NCI-H1694 (cell line): ENCODE data around the gene CIDEB.
A peak's percentile ranks its signal among the peaks of the same experiment; 100 is the strongest.

ENCODE experiments used
- DNase-seq: peaks from one replicate; lab custom pipeline; 2025; lab: John Stamatoyannopoulos, UW

Gene CIDEB

DNA sequence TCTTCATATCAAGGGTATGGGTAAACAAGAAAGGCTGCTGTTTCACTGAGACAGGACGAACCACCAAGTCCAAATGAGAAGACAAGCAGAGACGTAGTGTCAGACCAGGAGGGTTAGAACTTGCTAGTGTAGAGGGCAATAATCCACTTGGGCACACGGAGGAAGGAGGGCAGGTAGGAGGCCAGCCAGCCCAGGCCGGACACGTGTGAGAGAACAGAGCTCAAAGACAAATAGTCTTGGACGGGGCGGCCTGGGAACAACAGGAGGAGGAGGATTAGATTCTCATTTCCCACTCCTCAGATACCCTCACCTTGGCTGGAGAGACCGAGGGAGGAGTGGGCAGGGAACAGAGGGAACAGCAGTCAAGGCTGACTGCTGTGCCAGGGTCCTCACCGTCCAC lies 17.0 kb downstream of the CIDEB start:
- DNase-seq = no peak

DNA sequence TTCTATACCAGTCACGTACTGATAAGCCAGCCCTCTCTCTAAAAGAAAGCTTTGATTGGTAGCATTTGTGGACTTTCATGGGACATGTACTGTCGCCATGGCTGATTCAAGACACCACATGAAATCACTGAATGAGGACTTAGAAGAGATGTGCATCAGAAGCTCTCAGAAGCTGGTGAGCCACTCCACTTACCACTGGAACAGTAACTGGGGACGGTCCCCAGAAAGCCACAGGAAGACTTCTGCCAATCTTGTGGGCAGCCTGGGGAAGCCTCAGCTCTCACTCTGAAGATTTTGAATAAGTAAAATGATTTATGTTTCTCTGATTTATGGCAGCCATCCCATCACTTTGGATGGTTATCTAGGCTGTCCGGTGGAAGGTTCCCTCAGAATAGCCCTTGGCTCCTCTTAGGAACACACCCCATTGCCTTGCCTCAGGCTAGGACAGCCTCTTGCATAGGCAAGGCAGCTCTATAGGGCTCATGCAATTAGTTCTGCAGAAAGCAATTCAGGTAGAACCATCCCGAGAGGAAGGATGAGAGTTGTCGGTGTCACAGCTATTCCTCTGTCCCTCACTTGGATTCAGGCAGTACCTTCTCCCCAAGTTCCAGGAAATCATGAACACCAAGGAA lies 18.0 kb downstream of the CIDEB start:
- no peak for DNase-seq

DNA sequence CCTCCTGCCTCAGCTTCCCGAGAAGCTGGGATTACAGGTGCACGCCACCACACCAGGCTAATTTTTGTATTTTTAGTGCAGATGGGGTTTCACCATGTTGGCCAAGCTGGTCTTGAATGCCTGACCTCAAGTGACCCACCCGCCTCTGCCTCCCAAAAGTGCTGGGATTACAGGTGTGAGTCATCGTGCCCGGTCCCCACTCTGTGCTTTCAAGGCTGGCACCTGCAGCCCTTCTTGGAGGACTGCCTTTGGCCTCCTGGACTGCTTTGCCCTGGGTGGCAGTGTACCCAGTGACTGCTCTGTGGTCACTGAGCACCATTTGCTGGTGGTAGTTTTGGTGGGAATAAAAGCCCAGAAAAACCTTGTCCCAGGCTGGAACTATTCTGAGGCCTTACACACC lies 20.8 kb downstream of the CIDEB start:
- no peak for DNase-seq

DNA sequence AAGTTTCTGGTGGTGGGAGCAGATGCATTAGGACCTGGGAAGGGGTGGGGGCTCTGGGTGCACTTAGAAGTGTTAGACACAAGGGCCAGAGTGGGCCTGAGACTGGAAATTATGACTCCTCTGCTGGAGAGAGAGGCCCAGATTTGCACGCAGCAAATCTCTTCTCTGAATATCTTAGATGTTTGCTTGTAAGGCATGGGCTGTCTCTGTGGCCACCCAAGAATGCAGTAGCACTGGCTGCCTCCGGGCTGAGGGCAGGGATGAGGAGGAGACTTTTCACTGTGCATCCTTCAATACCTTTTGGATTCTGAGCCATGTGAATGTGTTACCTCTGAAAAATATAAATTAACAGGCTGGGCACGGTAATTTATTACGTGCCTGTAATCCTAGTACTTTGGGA lies 22.4 kb downstream of the CIDEB start:
- DNase-seq = no peak

DNA sequence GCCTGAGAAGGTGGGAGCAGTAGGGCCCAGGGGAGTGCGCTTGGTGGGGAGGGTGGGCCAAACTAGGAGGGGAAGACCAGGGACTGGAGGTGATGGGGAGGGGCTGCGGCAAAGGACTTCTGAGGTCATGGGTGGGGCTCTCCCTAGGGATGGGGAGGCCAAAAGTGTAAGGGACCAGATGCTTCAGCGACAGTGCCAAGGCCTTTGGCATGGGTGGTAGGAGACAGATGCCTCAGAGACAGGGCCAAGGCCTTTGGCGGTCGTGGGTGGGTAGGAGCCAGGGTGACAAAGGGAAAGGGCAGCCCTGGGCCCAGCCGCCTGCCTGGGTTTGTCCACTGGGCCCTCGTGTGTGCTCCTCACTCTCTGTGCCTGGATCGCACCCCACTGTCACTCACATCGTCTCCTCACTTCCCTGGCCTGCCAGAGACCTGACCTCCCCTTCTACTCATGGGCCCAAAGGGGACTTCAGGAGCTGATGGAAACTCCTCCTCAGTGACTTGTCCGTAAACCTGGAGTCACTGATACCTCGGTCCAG lies 23.2 kb downstream of the CIDEB start:
- DNase-seq = peak; percentile 48

DNA sequence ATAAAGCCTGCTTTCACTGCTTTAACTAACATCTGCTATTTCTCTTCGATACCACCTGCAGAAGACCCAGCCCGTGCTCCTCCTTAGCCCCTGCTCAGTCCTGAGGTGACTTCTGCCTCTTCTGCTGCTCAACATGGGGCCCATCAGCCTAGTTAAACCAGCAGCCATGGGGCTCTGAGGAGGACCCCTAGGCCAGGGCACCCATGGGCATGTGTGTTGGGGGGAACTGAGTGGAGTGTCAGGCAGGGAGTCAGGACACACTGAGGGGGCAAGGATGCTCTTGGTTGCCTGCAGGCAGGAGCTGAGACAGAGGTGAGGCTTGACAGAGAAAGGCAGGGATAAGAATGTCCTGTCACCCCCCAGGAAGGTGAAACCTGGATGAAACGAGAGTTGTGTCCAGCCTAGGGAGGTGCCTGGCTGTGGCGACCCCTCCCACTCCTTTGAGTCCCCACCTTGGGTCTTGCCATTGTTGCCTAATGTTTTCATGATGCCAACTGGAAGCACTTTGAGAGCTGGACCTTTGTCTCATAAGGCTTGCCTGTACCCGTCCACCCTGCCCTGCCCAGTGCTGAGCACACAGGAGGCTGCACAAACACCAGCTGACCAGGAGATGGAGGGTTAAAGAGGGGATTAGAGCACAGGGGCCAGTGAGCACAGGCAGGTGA lies 23.8 kb downstream of the CIDEB start:
- DNase-seq = no peak

DNA sequence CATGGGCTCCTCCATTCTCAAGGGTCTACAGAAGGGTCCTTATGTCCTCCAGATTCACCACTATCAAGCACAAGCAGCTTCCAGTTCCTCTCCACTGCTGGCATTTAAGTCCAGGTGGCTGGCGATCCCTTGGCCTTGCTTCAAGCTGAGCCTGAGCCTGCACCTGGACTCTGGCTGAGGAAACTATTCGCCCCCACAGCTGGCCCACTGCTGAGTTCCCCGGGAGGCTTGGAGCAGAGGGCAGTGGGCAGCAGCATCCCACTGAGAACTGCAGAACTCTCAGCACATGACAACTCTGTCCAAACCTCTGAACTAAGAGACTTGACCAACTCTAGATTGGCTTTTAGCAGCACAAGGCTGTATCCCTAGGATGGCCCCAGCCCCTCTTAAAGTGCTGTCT lies 25.0 kb downstream of the CIDEB start:
- DNase-seq = no peak

DNA sequence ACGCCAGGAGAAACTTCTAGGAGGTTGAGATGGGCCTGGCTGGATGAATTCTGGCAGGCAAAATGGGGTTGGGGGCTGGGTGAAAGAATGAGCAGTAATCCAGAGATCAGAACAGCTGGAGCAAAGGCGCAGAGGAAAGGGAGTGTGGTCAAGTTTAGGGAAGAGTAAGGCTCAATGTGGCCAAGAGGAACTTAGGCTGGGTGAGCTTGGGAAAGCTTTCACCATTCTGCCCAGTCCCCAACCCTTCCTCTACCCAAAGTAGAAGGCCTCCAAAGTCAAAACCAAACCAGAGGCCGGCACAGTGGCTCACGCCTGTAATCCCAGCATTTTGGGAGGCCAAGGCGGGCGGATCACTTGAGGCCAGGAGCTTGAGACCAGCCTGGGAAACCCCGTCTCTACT lies 26.1 kb downstream of the CIDEB start:
- no peak for DNase-seq

DNA sequence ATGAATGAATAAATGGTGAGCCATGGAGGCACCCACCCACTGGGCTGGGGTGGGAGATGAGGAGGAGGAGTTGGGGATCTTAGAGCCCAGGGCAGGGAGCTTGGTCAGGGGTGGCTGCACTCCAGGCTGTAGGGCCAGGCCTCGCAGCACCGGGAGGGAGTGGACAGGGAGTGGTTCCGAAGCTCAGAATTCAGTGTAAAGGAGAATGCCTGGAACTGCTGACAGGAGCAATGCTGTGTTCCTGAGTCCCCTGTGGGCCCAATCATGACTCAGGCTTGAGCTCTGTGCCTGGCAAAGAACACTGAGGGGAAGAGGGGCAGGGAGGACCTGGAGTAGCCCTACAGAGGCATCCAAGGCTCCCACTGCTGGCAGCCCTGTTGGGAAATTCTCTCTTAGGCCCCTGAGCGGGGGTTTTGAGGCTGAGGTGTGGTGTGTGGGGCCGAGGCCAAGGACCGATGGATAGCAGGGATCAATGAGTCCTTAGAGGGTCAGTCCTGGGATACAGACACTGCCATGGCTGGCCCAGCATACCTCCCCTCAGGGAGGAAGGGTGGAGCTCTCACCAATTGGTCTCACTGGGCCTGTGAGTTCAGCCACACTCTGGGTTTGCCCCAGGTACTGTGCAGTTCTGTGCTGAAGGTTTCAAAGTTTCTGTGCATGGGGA lies 26.8 kb downstream of the CIDEB start:
- DNase-seq = no peak

DNA sequence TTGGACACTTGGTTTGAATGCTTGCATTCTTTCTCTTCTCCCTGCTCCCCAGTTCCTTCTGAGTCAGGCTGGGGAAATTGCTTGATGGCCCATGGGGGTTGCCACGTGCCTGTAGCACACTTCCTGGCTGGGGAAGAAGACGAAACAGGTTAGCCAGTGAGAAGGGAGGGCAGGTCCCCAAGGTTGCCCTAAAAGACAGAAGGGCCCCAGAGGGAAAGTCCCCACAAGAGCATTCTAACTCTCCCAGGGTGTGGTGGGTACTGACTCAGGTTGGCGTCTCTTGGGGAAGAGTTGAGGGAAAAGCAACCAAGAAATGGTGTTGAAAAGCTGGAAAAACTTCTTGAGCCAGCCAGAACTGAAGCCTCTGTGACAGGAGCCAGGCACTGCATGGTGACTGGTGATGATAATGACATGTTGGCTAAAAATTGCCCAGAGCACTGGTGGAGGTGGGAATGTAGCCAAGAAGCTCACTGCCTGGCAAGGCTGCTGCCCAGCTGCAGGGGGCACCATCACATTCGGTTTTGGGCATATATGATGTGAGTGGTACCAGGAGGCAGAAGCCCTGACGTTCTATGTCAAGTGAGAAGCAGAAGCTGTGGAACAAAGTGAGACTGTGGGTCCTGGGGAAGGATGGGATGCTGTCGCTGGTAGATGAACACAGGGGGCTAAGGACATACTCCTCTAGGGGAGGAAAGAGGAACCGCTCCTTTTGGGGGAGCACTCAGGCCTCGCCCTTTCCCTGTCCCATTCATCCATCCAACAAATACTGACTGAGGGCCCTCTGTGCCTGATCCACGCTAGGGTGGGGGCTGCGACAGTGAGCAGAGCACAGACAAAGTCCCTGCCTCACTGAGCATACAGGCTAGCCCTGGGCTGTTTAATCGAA lies 28.2 kb downstream of the CIDEB start:
- DNase-seq = peak; percentile 77

DNA sequence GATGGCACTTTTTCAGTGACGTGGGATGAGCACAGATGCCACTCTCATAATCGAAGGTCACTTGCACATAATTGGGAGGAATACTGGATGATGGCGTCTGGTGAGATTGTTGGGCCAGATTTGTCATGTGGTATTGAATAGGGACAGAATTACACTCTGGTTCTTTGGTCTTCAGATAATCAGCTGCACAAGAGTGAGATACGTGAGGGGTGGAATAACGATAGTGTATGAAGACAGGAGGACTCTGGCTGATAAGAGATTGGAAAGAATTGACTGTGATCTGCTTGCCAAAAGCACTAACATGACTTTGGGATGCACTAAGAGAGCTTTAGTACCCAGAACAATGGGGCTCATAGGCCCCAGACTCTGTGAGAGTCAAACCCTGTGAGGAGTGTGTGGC lies 29.4 kb downstream of the CIDEB start:
- DNase-seq = no peak

DNA sequence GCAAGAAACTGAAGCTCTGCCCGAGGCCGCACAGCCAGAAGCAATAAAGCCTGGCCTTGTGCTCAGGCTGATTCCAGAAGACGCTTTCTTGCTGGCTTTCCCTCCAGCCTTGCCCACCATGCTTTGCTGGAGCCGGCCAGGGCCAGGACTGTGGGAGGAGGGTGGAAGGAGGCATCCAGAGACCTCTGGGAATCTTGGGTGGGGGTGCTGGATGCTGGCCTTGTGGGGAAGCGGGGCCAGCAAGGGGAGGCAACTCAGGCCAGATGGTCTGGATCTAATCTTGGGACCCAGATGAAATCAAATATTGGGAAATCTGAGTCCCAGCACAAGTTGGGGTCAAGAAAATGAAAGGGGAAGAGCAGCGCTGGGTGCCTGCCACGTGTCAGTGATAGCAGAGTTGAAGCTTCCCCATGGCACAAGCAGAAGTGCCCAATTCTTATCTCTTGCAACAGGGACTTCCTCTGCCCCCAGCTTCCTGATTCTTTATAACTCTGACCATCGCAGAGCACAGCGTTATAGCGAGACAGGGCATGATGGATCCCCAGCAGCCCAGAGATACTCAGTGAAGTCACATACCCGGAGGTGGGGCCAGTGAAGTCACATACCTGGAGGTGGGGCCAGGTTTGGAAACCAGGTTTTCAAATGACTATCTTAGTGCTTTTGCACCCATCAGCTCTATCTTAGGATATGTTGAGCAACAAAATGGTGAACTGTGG lies 30.0 kb downstream of the CIDEB start:
- DNase-seq = no peak

DNA sequence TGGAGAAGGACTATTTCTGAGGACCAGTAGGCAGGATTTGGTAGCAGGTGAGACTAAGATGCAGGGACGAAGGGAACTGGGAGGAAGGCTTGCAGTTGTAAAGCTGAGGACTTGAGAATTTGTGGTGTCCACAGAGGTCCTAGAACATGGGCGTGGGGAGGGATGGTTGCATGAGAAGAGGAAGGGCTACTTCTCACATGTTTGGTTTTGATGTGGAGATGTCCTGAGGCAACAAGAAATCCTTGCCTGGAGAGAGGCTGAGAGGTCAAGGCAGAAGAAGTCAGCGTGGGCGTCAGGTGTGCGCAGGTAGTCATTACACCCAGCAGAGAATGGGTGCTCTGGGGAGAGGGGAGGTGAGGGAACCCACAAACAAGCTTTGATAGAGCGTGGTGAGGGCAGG lies 30.7 kb downstream of the CIDEB start:
- DNase-seq = no peak

DNA sequence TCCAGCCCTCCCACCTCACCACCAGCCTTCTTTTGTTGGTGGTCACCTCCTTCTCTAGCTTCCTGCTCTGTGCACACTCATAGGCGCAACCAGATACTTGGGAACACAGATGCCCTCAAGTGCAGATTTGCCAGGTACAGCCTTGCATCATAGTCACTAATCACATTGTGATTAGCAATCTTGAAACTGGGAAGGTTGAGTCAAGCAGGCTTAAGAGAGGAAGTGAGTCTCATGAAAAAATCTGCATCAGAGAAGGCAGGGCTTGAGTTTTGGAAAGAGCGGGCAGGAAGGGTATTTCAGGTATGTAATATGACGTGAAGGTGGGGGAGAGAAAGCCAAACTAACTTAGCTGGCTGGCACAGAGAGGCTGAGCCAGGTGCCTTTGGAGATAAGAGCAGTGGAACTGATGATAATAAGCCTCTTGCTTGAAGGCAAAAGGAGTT lies 33.7 kb downstream of the CIDEB start:
- no peak for DNase-seq

DNA sequence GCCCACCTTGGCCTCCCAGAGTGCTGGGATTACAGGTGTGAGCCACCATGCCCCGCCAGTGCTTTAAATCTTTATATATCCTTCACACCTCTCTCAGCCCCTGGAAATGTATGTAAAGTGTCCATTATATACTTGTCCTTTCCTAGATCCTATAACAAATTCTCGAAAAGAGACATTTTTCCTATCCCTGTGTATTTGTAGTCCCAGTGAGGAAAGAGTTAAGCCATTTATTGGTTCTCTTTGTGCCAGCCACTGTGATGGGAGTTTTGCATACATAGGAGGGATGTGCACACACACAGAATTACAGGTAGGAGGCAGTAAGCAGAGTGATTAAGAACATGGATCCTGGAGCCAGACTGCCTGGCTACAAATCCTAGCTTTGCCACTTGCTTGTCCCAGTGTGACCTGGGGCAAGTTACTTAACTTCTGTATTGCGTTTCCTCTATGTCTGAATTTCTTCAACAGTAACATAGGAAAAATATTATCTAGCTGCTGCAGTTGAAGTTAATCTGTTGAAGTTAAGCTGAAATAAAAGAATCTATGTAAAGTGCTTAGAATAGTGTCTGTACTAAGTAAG lies 34.3 kb downstream of the CIDEB start:
- DNase-seq = no peak

DNA sequence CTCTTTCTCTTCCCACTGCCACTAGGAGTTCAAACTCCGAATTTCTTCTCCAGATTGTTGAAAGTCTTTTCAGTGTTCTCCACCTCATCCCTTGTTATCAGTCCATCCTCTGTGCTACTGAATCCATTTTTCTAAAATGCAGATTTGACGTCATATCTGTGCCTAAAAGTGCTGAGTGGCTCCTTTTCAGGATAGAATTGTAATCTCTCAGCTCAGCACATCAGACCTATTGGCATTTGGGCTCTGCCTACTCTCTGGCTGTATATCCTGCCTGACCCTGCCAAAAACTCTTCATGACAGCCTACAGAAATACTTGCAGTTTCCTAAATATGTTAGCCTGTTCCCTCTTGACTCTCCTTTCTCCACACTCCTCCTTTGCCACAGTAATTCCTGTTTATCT lies 35.3 kb downstream of the CIDEB start:
- DNase-seq = no peak

DNA sequence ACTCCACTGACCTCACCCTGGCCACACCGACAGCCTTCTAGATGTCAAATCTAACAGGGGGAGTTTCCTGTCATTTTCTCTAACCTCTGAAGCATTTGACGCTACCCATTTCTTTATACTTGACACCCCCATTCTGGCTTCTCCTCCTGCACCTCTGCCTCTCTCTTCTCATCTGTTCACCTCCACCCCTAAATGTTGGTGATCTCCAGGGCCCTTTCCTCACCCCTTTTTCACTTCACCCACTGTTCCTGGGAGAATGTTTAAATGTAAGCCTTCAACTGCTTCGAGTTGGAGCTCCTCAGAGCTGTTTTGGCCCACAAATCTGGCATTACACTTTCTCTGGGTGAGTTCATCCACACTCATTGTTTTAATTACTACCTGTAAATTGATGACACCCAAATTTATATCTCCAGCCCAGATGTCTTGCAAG lies 35.9 kb downstream of the CIDEB start:
- no peak for DNase-seq

DNA sequence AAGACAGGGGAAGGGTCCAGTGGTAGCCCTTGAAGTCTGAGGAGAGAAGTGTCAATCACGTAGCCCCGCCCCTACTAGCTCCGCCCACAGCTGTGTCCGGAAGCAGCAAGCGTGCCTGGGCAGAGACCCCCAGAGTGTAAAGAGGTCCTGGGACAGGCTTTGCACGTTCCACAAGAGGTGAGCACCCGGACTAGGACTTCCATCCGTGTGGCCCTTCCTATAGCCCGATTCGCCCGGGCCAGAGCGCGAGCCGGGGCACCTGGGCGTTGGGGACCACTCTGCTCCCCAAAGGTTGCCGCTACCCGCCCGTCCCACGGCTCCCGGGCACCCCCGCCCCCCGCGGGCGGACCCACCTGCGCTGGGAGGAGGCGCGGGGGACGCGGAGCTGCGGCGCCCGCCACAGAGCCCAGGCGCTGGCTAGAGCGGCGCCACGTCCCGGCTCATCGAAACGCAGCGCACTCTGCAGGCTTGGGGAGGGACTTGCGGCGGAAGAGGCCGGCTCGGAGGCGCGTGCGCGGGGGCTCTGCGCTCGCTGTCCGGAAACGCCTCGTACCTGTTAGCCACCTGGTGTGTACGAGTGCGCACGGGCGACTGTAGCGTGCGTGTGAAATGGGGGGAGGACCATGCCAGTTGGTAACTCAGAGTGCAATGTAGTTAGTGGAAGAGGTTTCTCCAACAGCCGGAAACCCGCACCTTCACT lies 36.5 kb downstream of the CIDEB start, which contains the start of gene RABGGTA:
RABGGTA (minus strand) TSS at position 464 of the 700 bp plus-strand sequence. CDS start 482 bp downstream, outside the sequence.
- peak; percentile 87 for DNase-seq

DNA sequence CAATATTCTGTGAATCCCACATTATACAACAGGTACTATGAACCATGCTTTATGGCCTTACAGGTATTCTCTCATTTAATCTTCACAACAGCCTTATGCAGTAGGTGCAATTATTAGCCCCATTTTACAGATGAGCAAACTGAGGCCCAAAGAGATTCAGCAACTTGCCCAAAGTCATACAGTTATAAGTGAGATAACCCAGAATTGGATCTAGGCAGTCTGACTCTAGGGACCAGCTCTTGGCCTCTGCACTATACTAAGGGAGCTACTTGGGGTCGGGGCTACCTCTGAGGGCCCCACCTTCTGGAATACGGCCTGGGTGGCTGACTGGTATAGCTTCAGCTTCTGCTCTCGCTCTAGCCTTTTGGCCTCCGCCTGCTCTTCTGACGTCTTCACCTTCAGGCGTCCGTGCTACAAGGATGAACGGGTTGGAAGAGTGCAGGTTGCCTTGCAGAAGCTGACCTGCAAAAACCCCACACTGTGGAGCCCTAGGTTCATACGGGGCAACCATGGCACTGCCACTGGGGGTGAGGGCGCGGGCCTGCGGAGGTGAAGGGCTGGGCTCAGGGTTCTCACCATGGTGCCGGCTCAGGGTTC lies 37.1 kb downstream of the CIDEB start:
- no peak for DNase-seq
